ENCODE measurements around the gene SHC3. TPM values are rescaled to one million over a fixed set of nuclear protein-coding genes. Genes with fewer than 3 reads are reported as not detected.

Gene SHC3
- total RNA-seq, 8 experiments from 2014 or later, result 4.6 to 40.7 (median 10.7) TPM

DNA sequence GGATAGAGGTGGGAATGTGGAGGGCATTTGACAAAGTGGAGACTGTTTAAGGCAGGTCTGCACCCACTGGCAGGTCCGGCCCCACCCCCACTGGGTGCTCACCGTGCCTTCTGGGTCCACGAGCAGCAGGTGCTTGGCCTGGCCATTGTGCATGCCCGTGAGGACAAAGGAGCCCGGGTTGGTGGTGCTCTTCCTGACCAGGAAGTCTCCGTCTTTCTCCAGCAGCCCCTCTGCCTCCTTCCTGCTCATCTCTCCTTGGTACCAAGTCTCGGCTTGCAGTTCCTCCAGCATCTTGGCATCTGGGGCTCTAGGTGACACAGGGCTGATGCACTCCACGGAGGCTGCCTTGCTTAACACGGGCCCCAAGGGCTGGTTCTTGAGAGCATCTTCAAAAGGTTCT lies 140.7 kb downstream of the SHC3 start:
- Histone ChIP-seq H3K4me1 (replicated peaks in 1 of 2) (no peaks in the 10 kb centered on the region), H3K27ac (no peak overlapping the region), H3K4me3 (no peak overlapping the region)
- in situ Hi-C loops (cut with MboI; ENCODE audit: low pct_unique_long_range_greater_than_20kb in 2 of 9, low sequenced_read_pairs in 9 of 9, unreplicated experiment in 9 of 9), result loop anchor here in 1 of 9 experiments (25.0 kb wide), 1 partner anchor 249 kb away; no protein-coding TSS in a partner anchor
- peak in 1 of 8 experiments; percentile 7 for ATAC-seq (replicated peaks in 6 of 8)
- WGBS, 10 experiments, result 6 to 100% (median 93%) methylated on average over 1 to 7 of the region's 9 CpGs; no CpG with 5 or more reads in 2 of the 10 experiments

GRCh38 chr9:89037346-89037745 lies 141.3 kb downstream of the SHC3 start:
- Histone ChIP-seq H3K4me3 (no peak overlapping the region), H3K4me1 (replicated peaks in 1 of 2) (no peaks in the 10 kb centered on the region), H3K27ac (no peak overlapping the region)
- 22 to 94% (median 78%) methylated on average over 1 to 4 of the region's 4 CpGs for WGBS, 10 experiments
- no peak for ATAC-seq (replicated peaks in 6 of 8)
- in situ Hi-C loops (cut with MboI; ENCODE audit: low pct_unique_long_range_greater_than_20kb in 2 of 9, low sequenced_read_pairs in 9 of 9, unreplicated experiment in 9 of 9), result loop anchor here in 1 of 9 experiments (25.0 kb wide), 1 partner anchor 250 kb away; no protein-coding TSS in a partner anchor

DNA sequence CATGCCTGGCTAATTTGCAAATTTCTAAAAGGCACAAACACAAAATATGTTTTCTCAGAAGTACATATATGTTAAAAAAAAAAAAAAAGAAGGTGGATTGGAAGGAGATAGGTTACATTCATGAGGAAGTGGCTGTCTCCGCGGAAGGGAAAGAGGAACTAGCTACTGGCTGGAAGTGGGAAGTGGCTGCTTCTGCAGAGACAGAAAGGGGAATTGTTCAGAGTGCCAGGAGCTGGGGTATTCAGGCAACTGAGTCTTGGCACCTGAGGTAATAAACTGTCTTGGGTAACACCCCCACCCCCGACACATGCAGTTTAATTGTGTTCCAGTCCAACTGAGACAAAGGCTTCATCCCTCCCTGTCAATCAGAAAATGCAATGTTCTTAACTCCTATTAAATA lies 141.7 kb downstream of the SHC3 start:
- ATAC-seq (replicated peaks in 6 of 8), result no peak
- no peaks in the 10 kb centered on the region for H3K4me1 ChIP-seq (replicated peaks in 1 of 2)
- no peak overlapping the region for H3K4me3 ChIP-seq
- H3K27ac ChIP-seq, result no peak overlapping the region
- in situ Hi-C loops (cut with MboI; ENCODE audit: low pct_unique_long_range_greater_than_20kb in 2 of 9, low sequenced_read_pairs in 9 of 9, unreplicated experiment in 9 of 9), result loop anchor here in 1 of 9 experiments (25.0 kb wide), 1 partner anchor 250 kb away; no protein-coding TSS in a partner anchor
- WGBS, 10 experiments, result 77 to 100% (median 86%) methylated on average over 1 to 3 of the region's 3 CpGs; no CpG with 5 or more reads in 3 of the 10 experiments

DNA sequence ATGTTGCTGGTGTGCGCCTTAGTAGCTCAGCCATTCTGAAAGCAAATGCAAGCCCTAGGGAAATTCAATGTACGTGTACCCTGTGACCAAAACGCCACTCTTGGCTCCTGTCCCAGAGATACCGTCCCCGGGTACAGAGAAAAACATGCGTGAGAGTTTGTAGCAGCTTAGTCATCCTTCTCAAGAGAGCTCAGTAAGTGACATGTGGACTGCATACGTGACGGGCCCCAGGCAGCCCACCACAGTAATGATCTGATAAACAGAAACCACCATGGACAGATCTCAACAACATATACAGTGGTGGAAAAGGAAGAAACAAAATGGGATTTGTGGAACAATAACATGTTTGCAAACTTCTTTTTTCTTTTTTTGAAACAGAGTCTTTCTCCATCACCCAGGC lies 142.2 kb downstream of the SHC3 start:
- in situ Hi-C loops (cut with MboI; ENCODE audit: low pct_unique_long_range_greater_than_20kb in 2 of 9, low sequenced_read_pairs in 9 of 9, unreplicated experiment in 9 of 9), result loop anchor here in 1 of 9 experiments (25.0 kb wide), 1 partner anchor 251 kb away; no protein-coding TSS in a partner anchor
- H3K4me1 ChIP-seq (replicated peaks in 1 of 2), result no peaks in the 10 kb centered on the region
- no peak overlapping the region for H3K27ac ChIP-seq
- no peak overlapping the region for H3K4me3 ChIP-seq
- WGBS, 10 experiments, result 31 to 100% (median 81%) methylated on average over 2 to 8 of the region's 8 CpGs
- no peak for ATAC-seq (replicated peaks in 6 of 8)

GRCh38 chr9:89032661-89033060 lies 146.0 kb downstream of the SHC3 start:
- ATAC-seq (replicated peaks in 6 of 8), result no peak
- 54 to 100% (median 83%) methylated on average over 1 to 4 of the region's 5 CpGs for WGBS, 10 experiments
- in situ Hi-C loops (cut with MboI; ENCODE audit: low pct_unique_long_range_greater_than_20kb in 2 of 9, low sequenced_read_pairs in 9 of 9, unreplicated experiment in 9 of 9), result loop anchor here in 1 of 9 experiments (25.0 kb wide), 1 partner anchor 255 kb away; no protein-coding TSS in a partner anchor
- Histone ChIP-seq H3K4me3 (no peak overlapping the region), H3K4me1 (replicated peaks in 1 of 2) (no peaks in the 10 kb centered on the region), H3K27ac (no peak overlapping the region)

- Histone ChIP-seq H3K4me1 (replicated peaks in 1 of 2) (no peaks in the 10 kb centered on the region), H3K4me3 (no peak overlapping the region), H3K27ac (no peak overlapping the region)
- WGBS, 10 experiments, result 59 to 100% (median 90%) methylated on average over 1 to 5 of the region's 5 CpGs; no CpG with 5 or more reads in 1 of the 10 experiments
- ATAC-seq (replicated peaks in 6 of 8), result no peak
- in situ Hi-C loops (cut with MboI; ENCODE audit: low pct_unique_long_range_greater_than_20kb in 2 of 9, low sequenced_read_pairs in 9 of 9, unreplicated experiment in 9 of 9), result loop anchor here in 1 of 9 experiments (25.0 kb wide), 1 partner anchor 255 kb away; no protein-coding TSS in a partner anchor
Measured at GRCh38 chr9:89032173-89032572, 146.4 kb downstream of the SHC3 start.

DNA sequence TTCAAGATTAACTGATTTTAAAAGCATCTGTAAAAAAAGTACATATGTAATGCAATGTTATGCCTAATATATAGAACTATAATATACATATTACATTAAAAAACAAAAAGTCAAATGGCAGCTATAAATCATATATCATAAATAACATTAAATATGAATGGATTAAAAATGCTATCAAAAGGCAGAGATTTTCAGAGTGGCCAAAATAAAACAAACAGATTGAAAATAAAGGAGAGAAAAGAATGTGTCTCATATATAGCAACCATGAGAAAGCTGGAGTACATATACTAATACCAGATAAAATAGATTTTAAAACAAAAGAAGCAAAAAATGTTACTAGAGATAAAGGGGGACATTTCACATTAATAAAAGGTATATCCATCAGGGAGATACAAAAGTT lies 148.8 kb downstream of the SHC3 start:
- in situ Hi-C loops (cut with MboI; ENCODE audit: low pct_unique_long_range_greater_than_20kb in 2 of 9, low sequenced_read_pairs in 9 of 9, unreplicated experiment in 9 of 9), result loop anchor here in 1 of 9 experiments (25.0 kb wide), 1 partner anchor 258 kb away; no protein-coding TSS in a partner anchor
- H3K27ac ChIP-seq, result no peak overlapping the region
- no peak for ATAC-seq (replicated peaks in 6 of 8)
- H3K4me3 ChIP-seq, result no peak overlapping the region
- H3K4me1 ChIP-seq (replicated peaks in 1 of 2), result no peaks in the 10 kb centered on the region

- H3K4me3 ChIP-seq, result no peak overlapping the region
- no peak overlapping the region for H3K27ac ChIP-seq
- ATAC-seq (replicated peaks in 6 of 8), result no peak
- WGBS, 10 experiments, result 73 to 100% (median 94%) methylated on average over 1 to 3 of the region's 3 CpGs; no CpG with 5 or more reads in 4 of the 10 experiments
- in situ Hi-C loops (cut with MboI; ENCODE audit: low pct_unique_long_range_greater_than_20kb in 2 of 9, low sequenced_read_pairs in 9 of 9, unreplicated experiment in 9 of 9), result loop anchor here in 1 of 9 experiments (25.0 kb wide), 1 partner anchor 260 kb away; no protein-coding TSS in a partner anchor
- peaks cover 14 to 16% of the 10 kb centered on the region in 2 donors for H3K4me1 ChIP-seq (replicated peaks in 1 of 2)
Measured at GRCh38 chr9:89026876-89027275, 151.7 kb downstream of the SHC3 start.

- no peak overlapping the region for H3K4me3 ChIP-seq
- no peak for ATAC-seq (replicated peaks in 6 of 8)
- in situ Hi-C loops (cut with MboI; ENCODE audit: low pct_unique_long_range_greater_than_20kb in 2 of 9, low sequenced_read_pairs in 9 of 9, unreplicated experiment in 9 of 9), result loop anchor here in 1 of 9 experiments (25.0 kb wide), 1 partner anchor 262 kb away; no protein-coding TSS in a partner anchor
- peaks cover 18 to 23% of the 10 kb centered on the region in 2 donors for H3K4me1 ChIP-seq (replicated peaks in 1 of 2)
- no peak overlapping the region for H3K27ac ChIP-seq
Measured at GRCh38 chr9:89025553-89025952, 153.1 kb downstream of the SHC3 start.

DNA sequence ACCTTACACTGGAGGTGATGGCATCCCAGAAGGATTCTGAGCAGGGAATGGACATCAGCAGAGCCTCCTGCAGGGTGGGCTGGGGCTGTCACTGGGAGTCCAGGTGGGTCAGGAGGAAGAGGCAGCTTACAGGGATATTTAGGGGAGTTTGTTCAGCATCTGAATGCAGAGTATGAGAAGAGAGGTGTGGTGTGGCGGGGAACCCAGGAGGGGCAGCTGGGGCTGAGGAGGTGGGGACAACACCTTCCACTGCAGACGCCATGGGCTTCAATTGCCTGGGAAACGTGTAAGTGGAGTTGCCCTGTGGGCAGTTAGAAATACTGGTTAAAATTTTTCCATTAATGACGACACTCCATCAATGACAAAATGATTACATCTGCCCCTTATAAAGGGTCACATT lies 153.9 kb downstream of the SHC3 start:
- Histone ChIP-seq H3K4me3 (no peak overlapping the region), H3K4me1 (replicated peaks in 1 of 2) (peaks cover 18 to 23% of the 10 kb centered on the region in 2 donors), H3K27ac (no peak overlapping the region)
- in situ Hi-C loops (cut with MboI; ENCODE audit: low pct_unique_long_range_greater_than_20kb in 2 of 9, low sequenced_read_pairs in 9 of 9, unreplicated experiment in 9 of 9), result loop anchor here in 4 of 9 experiments (25.0 kb wide), 3 partner anchors 263 to 1337 kb away; no protein-coding TSS in a partner anchor
- no peak for ATAC-seq (replicated peaks in 6 of 8)
- 94 to 100% (median 95%) methylated on average over 1 to 3 of the region's 4 CpGs; no CpG with 5 or more reads in 7 of the 10 experiments for WGBS, 10 experiments

GRCh38 chr9:89023740-89024139 lies 154.9 kb downstream of the SHC3 start:
- no peak for ATAC-seq (replicated peaks in 6 of 8)
- Histone ChIP-seq H3K4me1 (replicated peaks in 1 of 2) (peaks cover 18 to 23% of the 10 kb centered on the region in 2 donors), H3K27ac (no peak overlapping the region), H3K4me3 (no peak overlapping the region)
- in situ Hi-C loops (cut with MboI; ENCODE audit: low pct_unique_long_range_greater_than_20kb in 2 of 9, low sequenced_read_pairs in 9 of 9, unreplicated experiment in 9 of 9), result loop anchor here in 3 of 9 experiments (25.0 kb wide), 3 partner anchors 264 to 1336 kb away; no protein-coding TSS in a partner anchor
- WGBS, 10 experiments, result 70 to 100% (median 76%) methylated on average over 2 to 3 of the region's 3 CpGs; no CpG with 5 or more reads in 5 of the 10 experiments

- Histone ChIP-seq H3K4me3 (no peak overlapping the region), H3K27ac (peak overlapping the region in 1 of 2 donors; percentile 9), H3K4me1 (replicated peaks in 1 of 2) (peaks cover 18 to 23% of the 10 kb centered on the region in 2 donors)
- WGBS, 10 experiments, result 0 to 81% (median 35%) methylated on average over 1 to 2 of the region's 2 CpGs; no CpG with 5 or more reads in 4 of the 10 experiments
- peak; percentile 65 to 94 (median 86) for ATAC-seq (replicated peaks in 6 of 8)
- in situ Hi-C loops (cut with MboI; ENCODE audit: low pct_unique_long_range_greater_than_20kb in 2 of 9, low sequenced_read_pairs in 9 of 9, unreplicated experiment in 9 of 9), result loop anchor here in 3 of 9 experiments (25.0 kb wide), 3 partner anchors 264 to 1336 kb away; no protein-coding TSS in a partner anchor
Measured at GRCh38 chr9:89022902-89023301, 155.7 kb downstream of the SHC3 start.

- peaks cover 18 to 23% of the 10 kb centered on the region in 2 donors for H3K4me1 ChIP-seq (replicated peaks in 1 of 2)
- in situ Hi-C loops (cut with MboI; ENCODE audit: low pct_unique_long_range_greater_than_20kb in 2 of 9, low sequenced_read_pairs in 9 of 9, unreplicated experiment in 9 of 9), result loop anchor here in 3 of 9 experiments (25.0 kb wide), 3 partner anchors 265 to 1335 kb away; no protein-coding TSS in a partner anchor
- H3K27ac ChIP-seq, result peak overlapping the region in 1 of 2 donors; percentile 60
- no peak overlapping the region for H3K4me3 ChIP-seq
- ATAC-seq (replicated peaks in 6 of 8), result peak; percentile 72 to 89 (median 81)
- 0 to 100% (median 71%) methylated on average over 1 to 3 of the region's 15 CpGs; no CpG with 5 or more reads in 3 of the 10 experiments for WGBS, 10 experiments
Measured at GRCh38 chr9:89022001-89022759, 156.4 kb downstream of the SHC3 start.

Data from motor neuron (in vitro differentiated cells).